Sigmoid colon (tissue), 4 donors: ENCODE measurements around the gene ZBTB21.

Source experiments
- POLR2A ChIP-seq, 2 donors: fragments of 450-650 bp; IDR thresholded peaks; one replicate each; pipeline ENCODE4 v1.6.1; 2016; ENCODE audit warnings: antibody characterized with exemption in 2 of 2, mild to moderate bottlenecking in 2 of 2, moderate library complexity in 2 of 2
- POLR2AphosphoS5 ChIP-seq, 4 donors: sonication (generic); formaldehyde crosslinking; IDR thresholded peaks; one replicate each; pipeline ENCODE4 v1.6.1; 2017; ENCODE audit warnings: antibody characterized with exemption in 4 of 4
- TF ChIP-seq, protein P1 (sequence below), 4 experiments: fragments of 450-650 bp in 3 of 4; fragments of 200-600 bp in 1 of 4; IDR thresholded peaks; one replicate each; pipeline ENCODE4 v1.5.1; 2016 to 2019; ENCODE audit warnings: antibody characterized with exemption in 4 of 4, mild to moderate bottlenecking in 3 of 4, moderate library complexity in 2 of 4

GRCh38 chr21:41958886-41959563, 51.1 kb downstream of the ZBTB21 start:
- TF ChIP-seq POLR2AphosphoS5 (IDR thresholded peaks at IDR 0.05), result no peak
- TF ChIP-seq, protein P1, sequence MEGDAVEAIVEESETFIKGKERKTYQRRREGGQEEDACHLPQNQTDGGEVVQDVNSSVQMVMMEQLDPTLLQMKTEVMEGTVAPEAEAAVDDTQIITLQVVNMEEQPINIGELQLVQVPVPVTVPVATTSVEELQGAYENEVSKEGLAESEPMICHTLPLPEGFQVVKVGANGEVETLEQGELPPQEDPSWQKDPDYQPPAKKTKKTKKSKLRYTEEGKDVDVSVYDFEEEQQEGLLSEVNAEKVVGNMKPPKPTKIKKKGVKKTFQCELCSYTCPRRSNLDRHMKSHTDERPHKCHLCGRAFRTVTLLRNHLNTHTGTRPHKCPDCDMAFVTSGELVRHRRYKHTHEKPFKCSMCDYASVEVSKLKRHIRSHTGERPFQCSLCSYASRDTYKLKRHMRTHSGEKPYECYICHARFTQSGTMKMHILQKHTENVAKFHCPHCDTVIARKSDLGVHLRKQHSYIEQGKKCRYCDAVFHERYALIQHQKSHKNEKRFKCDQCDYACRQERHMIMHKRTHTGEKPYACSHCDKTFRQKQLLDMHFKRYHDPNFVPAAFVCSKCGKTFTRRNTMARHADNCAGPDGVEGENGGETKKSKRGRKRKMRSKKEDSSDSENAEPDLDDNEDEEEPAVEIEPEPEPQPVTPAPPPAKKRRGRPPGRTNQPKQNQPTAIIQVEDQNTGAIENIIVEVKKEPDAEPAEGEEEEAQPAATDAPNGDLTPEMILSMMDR (IDR thresholded peaks at IDR 0.05), result no peak
- TF ChIP-seq POLR2A (IDR thresholded peaks at IDR 0.05), result no peak
